ENCODE results near the gene NSD1.
"Not testable (repeated sequence)": the region's sequence is repeated elsewhere in the genome, so short reads cannot be mapped to it uniquely, and the experiment has no call there.

Gene NSD1

GRCh38 chr5:177131352-177132135 is 2.0 kb upstream of the NSD1 start:
- DNase-seq = no peak

- no peak for DNase-seq
Observed at GRCh38 chr5:177132136-177133095, 1.2 kb upstream of the NSD1 start.

GRCh38 chr5:177133853-177134696 is 502 bp downstream of the NSD1 start:
- no peak for DNase-seq

- peak; percentile 23 for DNase-seq
Observed at GRCh38 chr5:177134697-177135225, 1.2 kb downstream of the NSD1 start.

GRCh38 chr5:177140312-177140711 is 6.7 kb downstream of the NSD1 start:
- DNase-seq = no peak

GRCh38 chr5:177141496-177141895 is 7.9 kb downstream of the NSD1 start:
- no peak for DNase-seq

GRCh38 chr5:177142098-177142611 is 8.6 kb downstream of the NSD1 start:
- DNase-seq = no peak

GRCh38 chr5:177142778-177143177 is 9.2 kb downstream of the NSD1 start:
- DNase-seq = no peak

GRCh38 chr5:177146891-177147638 is 13.5 kb downstream of the NSD1 start:
- DNase-seq = no peak

GRCh38 chr5:177150061-177150460 is 16.5 kb downstream of the NSD1 start:
- not testable (repeated sequence) for DNase-seq

- DNase-seq = no peak
Observed at GRCh38 chr5:177154003-177154643, 20.6 kb downstream of the NSD1 start.

GRCh38 chr5:177162379-177162778 is 28.8 kb downstream of the NSD1 start:
- no peak for DNase-seq

GRCh38 chr5:177163500-177163899 is 29.9 kb downstream of the NSD1 start:
- no peak for DNase-seq

- DNase-seq = no peak
Observed at GRCh38 chr5:177169271-177169670, 35.7 kb downstream of the NSD1 start.

- DNase-seq = no peak
Observed at GRCh38 chr5:177171961-177172360, 38.4 kb downstream of the NSD1 start.

- no peak for DNase-seq
Observed at GRCh38 chr5:177175336-177175735, 41.8 kb downstream of the NSD1 start.

GRCh38 chr5:177176175-177176711 is 42.7 kb downstream of the NSD1 start:
- DNase-seq = no peak

GRCh38 chr5:177177847-177178437 is 44.4 kb downstream of the NSD1 start:
- DNase-seq = not testable (repeated sequence)

- DNase-seq = no peak
Observed at GRCh38 chr5:177178733-177179304, 45.2 kb downstream of the NSD1 start.

- DNase-seq = no peak
Observed at GRCh38 chr5:177179431-177179830, 45.9 kb downstream of the NSD1 start.
